Measurements from ENCODE around the gene OXSR1.
A peak's percentile ranks its signal among the peaks of the same experiment; 100 is the strongest.
"Not testable (repeated sequence)": the region's sequence is repeated elsewhere in the genome, so short reads cannot be mapped to it uniquely, and the experiment has no call there.

The OXSR1 gene

GRCh38 chr3:38128303-38128655 is 37.1 kb upstream of the OXSR1 start:
- DNase-seq (ENCODE audit: low read depth), result no peak

GRCh38 chr3:38129058-38129457 is 36.3 kb upstream of the OXSR1 start:
- no peak for DNase-seq (ENCODE audit: low read depth)

GRCh38 chr3:38130631-38131065 is 34.7 kb upstream of the OXSR1 start:
- DNase-seq (ENCODE audit: low read depth), result no peak

DNA sequence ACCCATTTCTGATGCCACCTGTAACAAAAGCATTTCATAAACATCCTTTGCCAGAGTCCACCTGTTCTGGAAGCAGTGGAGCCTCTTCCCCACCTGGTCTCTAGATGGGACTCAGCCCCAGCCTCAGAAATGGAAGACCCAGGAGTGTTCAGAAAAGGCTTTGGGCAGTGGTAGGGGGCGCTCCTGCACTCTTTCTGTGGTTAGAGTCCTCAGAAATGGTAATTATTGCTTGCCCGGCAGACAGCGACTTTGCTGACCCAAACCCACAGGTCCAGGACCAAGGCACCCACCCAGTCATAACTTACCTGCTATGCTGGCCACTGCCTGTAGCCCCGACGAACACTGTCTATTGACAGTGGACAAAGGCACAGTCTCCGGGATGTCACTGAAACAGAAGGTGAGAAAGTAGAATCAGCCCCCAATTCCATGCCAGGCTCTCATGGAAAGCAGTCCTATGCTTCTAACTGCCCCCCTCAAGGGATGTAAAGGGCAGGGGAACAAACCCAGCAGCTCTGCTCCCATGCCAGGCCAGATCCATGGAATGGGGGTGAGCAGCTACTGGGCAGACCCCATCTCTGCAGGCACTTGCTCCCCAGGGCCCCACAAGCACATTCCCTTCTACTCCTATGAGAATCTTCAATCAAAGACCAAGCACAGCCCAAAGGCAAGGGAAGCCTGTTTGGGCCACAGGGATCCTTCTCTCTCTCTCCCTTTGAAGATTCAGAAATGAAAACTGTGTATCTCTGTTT is 33.5 kb upstream of the OXSR1 start:
- DNase-seq (ENCODE audit: low read depth), result no peak

DNA sequence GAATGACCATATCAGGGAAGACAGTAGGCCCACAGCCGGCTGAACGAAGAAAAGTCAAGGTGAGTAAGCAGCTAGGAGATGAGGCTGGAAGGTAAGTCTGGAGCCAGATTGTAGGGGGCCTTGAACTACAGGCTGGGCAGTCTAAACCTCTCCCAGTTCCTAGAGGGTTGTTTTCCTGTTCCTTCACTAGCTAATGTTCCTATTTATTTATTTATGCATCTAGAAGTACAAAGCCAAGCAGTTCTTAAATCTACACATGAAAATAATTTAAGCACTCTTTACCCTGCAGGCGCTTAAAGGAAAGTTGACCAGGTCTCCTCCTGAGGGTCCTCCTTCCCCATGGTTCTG is 32.2 kb upstream of the OXSR1 start:
- DNase-seq (ENCODE audit: low read depth), result no peak

- no peak for DNase-seq (ENCODE audit: low read depth)
These were observed 31.6 kb upstream of the OXSR1 start for GRCh38 chr3:38133557-38134405.

DNA sequence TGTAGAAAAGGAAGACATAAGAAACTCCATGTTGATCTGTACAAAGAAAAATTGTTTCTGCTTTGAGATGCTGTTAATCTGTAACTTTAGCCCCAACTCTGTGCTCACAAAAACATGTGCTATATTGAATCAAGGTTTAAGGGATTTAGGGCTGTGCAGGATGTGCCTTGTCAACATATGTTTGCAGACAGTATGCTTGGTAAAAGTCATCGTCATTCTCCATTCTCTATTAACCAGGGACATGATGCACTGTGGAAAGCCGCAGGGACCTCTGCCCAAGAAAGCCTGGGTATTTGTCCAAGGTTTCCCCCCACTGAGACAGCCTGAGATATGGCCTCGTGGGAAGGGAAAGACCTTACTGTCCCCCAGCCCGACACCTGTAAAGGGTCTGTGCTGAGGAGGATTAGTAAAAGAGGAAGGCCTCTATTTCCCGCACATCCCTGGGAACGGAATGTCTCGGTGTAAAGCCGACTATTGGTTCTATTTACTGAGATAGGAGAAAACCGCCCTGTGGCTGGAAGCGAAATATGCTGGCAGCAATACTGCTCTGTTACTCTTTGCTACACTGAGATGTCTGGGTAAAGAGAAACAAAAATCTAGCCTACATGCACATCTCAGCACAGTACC is 30.7 kb upstream of the OXSR1 start:
- not testable (repeated sequence) for DNase-seq (ENCODE audit: low read depth)

- not testable (repeated sequence) for DNase-seq (ENCODE audit: low read depth)
These were observed 29.6 kb upstream of the OXSR1 start for GRCh38 chr3:38135621-38136277.

GRCh38 chr3:38136393-38136776 is 29.0 kb upstream of the OXSR1 start:
- no peak for DNase-seq (ENCODE audit: low read depth)

GRCh38 chr3:38136777-38137614 is 28.3 kb upstream of the OXSR1 start, which contains the start of gene ACAA1:
ACAA1 (minus strand) TSS chr3:38137127; CDS start chr3:38137035, 92 bp downstream.
- DNase-seq (ENCODE audit: low read depth), result peak; percentile 99

- DNase-seq (ENCODE audit: low read depth), result no peak
These were observed 27.6 kb upstream of the OXSR1 start for GRCh38 chr3:38137615-38138348.

GRCh38 chr3:38138349-38139190 is 26.8 kb upstream of the OXSR1 start, which contains the start of gene MYD88:
MYD88 (plus strand) TSS chr3:38138661; CDS start chr3:38138701, 40 bp downstream.
- DNase-seq (ENCODE audit: low read depth), result peak; percentile 29

- no peak for DNase-seq (ENCODE audit: low read depth)
These were observed 26.1 kb upstream of the OXSR1 start for GRCh38 chr3:38139191-38139590.

DNA sequence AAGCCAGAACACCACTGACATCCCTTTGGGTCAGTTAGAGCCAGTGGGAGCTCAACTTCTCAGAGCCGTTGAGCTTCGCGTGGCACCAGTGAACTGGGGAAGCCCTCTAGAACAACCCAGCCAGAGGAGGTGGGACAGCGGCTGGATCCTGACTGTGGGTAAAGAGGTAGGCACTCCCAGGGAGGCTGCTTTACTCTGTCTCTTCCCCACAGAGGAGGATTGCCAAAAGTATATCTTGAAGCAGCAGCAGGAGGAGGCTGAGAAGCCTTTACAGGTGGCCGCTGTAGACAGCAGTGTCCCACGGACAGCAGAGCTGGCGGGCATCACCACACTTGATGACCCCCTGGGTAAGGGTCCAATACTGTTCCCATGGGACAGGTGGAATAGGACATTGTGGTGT is 25.7 kb upstream of the OXSR1 start:
- DNase-seq (ENCODE audit: low read depth), result no peak

- no peak for DNase-seq (ENCODE audit: low read depth)
These were observed 24.8 kb upstream of the OXSR1 start for GRCh38 chr3:38140326-38141172.

DNA sequence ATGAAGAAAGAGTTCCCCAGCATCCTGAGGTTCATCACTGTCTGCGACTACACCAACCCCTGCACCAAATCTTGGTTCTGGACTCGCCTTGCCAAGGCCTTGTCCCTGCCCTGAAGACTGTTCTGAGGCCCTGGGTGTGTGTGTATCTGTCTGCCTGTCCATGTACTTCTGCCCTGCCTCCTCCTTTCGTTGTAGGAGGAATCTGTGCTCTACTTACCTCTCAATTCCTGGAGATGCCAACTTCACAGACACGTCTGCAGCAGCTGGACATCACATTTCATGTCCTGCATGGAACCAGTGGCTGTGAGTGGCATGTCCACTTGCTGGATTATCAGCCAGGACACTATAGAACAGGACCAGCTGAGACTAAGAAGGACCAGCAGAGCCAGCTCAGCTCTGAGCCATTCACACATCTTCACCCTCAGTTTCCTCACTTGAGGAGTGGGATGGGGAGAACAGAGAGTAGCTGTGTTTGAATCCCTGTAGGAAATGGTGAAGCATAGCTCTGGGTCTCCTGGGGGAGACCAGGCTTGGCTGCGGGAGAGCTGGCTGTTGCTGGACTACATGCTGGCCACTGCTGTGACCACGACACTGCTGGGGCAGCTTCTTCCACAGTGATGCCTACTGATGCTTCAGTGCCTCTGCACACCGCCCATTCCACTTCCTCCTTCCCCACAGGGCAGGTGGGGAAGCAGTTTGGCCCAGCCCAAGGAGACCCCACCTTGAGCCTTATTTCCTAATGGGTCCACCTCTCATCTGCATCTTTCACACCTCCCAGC is 24.0 kb upstream of the OXSR1 start:
- no peak for DNase-seq (ENCODE audit: low read depth)

- no peak for DNase-seq (ENCODE audit: low read depth)
These were observed 23.4 kb upstream of the OXSR1 start for GRCh38 chr3:38141952-38142273.

GRCh38 chr3:38142959-38143358 is 22.4 kb upstream of the OXSR1 start:
- no peak for DNase-seq (ENCODE audit: low read depth)
